H9 (cell line): ENCODE measurements around the gene PRKCA. TPM values are rescaled to one million over a fixed set of nuclear protein-coding genes. Genes with fewer than 3 reads are reported as not detected.

Experiments used
- DNase-seq: peaks from one replicate; pipeline ENCODE4 v3.0.0-alpha.2; 2017
- H2AFZ ChIP-seq: one replicate; pipeline ENCODE4 v1.6.1; 2013; ENCODE audit warnings: mild to moderate bottlenecking, low read length, control low read depth, moderate library complexity
- H2AK5ac ChIP-seq: 2 replicates; pipeline ENCODE4 v1.6.1; 2013; ENCODE audit warnings: low read length, control low read depth, mixed read lengths; ENCODE audit not compliant: insufficient read length
- H2BK120ac ChIP-seq: one replicate; pipeline ENCODE4 v1.6.1; 2013; ENCODE audit warnings: low read depth, mild to moderate bottlenecking, low read length, control low read depth, inconsistent platforms; ENCODE audit not compliant: poor library complexity, severe bottlenecking
- H2BK12ac ChIP-seq: 2 replicates; pipeline ENCODE4 v1.6.1; 2013; ENCODE audit warnings: low read length, control low read depth, mixed read lengths, low read depth; ENCODE audit not compliant: insufficient read length
- H2BK15ac ChIP-seq: 2 replicates; pipeline ENCODE4 v1.6.1; 2013; ENCODE audit warnings: low read depth, low read length, control low read depth
- H2BK20ac ChIP-seq: one replicate; pipeline ENCODE4 v1.6.1; 2013; ENCODE audit warnings: low read depth, mild to moderate bottlenecking, low read length, control low read depth, inconsistent platforms; ENCODE audit not compliant: poor library complexity, severe bottlenecking
- H2BK5ac ChIP-seq: 2 replicates; pipeline ENCODE4 v1.6.1; 2013; ENCODE audit warnings: low read length, control low read depth, mixed read lengths; ENCODE audit not compliant: insufficient read length
- H3K14ac ChIP-seq: 2 replicates; pipeline ENCODE4 v1.6.1; 2013; ENCODE audit warnings: low read length, control low read depth; ENCODE audit not compliant: insufficient read depth
- H3K18ac ChIP-seq: 2 replicates; pipeline ENCODE4 v1.6.1; 2013; ENCODE audit warnings: low read depth, mild to moderate bottlenecking, mixed read lengths, low read length, control low read depth; ENCODE audit not compliant: insufficient read length
- H3K23ac ChIP-seq: 2 replicates; pipeline ENCODE4 v1.6.1; 2013; ENCODE audit warnings: low read length, control low read depth, mixed read lengths, low read depth; ENCODE audit not compliant: insufficient read length
- H3K23me2 ChIP-seq: 2 replicates; pipeline ENCODE4 v1.6.1; 2013; ENCODE audit warnings: low read depth, mild to moderate bottlenecking, mixed read lengths, low read length, control low read depth; ENCODE audit not compliant: insufficient read length, poor library complexity, severe bottlenecking
- H3K27ac ChIP-seq: 2 replicates; pipeline ENCODE4 v1.5.1; 2013; ENCODE audit warnings: low read length, control low read depth, mixed read lengths, low read depth; ENCODE audit not compliant: insufficient read length
- H3K27me3 ChIP-seq: 2 replicates; pipeline ENCODE4 v1.6.1; 2013; ENCODE audit warnings: low read length, control low read depth, inconsistent platforms; ENCODE audit not compliant: insufficient read depth
- H3K4ac ChIP-seq: 2 replicates; pipeline ENCODE4 v1.6.1; 2013; ENCODE audit warnings: low read depth, mild to moderate bottlenecking, control low read depth, inconsistent platforms, low read length, moderate library complexity
- H3K4me1 ChIP-seq: 2 replicates; pipeline ENCODE4 v1.6.1; 2013; ENCODE audit warnings: low read length, control low read depth, inconsistent platforms; ENCODE audit not compliant: insufficient read depth
- H3K4me2 ChIP-seq: 2 replicates; pipeline ENCODE4 v1.6.1; 2013; ENCODE audit warnings: low read length, control low read depth, mixed read lengths; ENCODE audit not compliant: insufficient read length, insufficient read depth
- H3K56ac ChIP-seq: 2 replicates; pipeline ENCODE4 v1.6.1; 2013; ENCODE audit warnings: low read depth, mild to moderate bottlenecking, mixed read lengths, low read length, control low read depth; ENCODE audit not compliant: insufficient read length
- H3K79me1 ChIP-seq: 2 replicates; pipeline ENCODE4 v1.6.1; 2013; ENCODE audit warnings: low read depth, mild to moderate bottlenecking, moderate library complexity, low read length, control low read depth, inconsistent platforms; ENCODE audit not compliant: insufficient read depth, poor library complexity, severe bottlenecking
- H3K79me2 ChIP-seq: 2 replicates; pipeline ENCODE4 v1.6.1; 2013; ENCODE audit warnings: low read length, control low read depth, inconsistent platforms; ENCODE audit not compliant: insufficient read depth
- H3K9ac ChIP-seq: 2 replicates; pipeline ENCODE4 v1.6.1; 2013; ENCODE audit warnings: low read length, control low read depth, mixed read lengths; ENCODE audit not compliant: insufficient read length; ENCODE audit errors: extremely low read depth
- H3K9me3 ChIP-seq: one replicate; pipeline ENCODE4 v1.6.1; 2013; ENCODE audit warnings: low read depth, low read length, inconsistent platforms; ENCODE audit not compliant: control insufficient read depth
- H3T11ph ChIP-seq: one replicate; pipeline ENCODE4 v1.6.1; 2013; ENCODE audit warnings: mild to moderate bottlenecking, low read length, control low read depth, inconsistent platforms
- H4K20me1 ChIP-seq: one replicate; pipeline ENCODE4 v1.6.1; 2013; ENCODE audit not compliant: control insufficient read depth, insufficient read length, insufficient read depth
- H4K5ac ChIP-seq: 2 replicates; pipeline ENCODE4 v1.6.1; 2013; ENCODE audit warnings: low read depth, mild to moderate bottlenecking, mixed read lengths, low read length, control low read depth; ENCODE audit not compliant: insufficient read length
- H4K8ac ChIP-seq: replicated peaks from 2 replicates; pipeline ENCODE4 v1.6.1; 2013; ENCODE audit warnings: low read length, control low read depth, mixed read lengths, low read depth; ENCODE audit not compliant: insufficient read length
- H4K91ac ChIP-seq: 2 replicates; pipeline ENCODE4 v1.6.1; 2013; ENCODE audit warnings: low read depth, mild to moderate bottlenecking, moderate library complexity, mixed read lengths, low read length, control low read depth; ENCODE audit not compliant: insufficient read length
- H3K27ac Mint-ChIP-seq, 3 experiments: 2 replicates in 2 of 3; 3 replicates in 1 of 3; pipeline ENCODE4 v1.8.0; 2020 to 2021; ENCODE audit warnings: mixed read lengths in 3 of 3, mild to moderate bottlenecking in 1 of 3, moderate library complexity in 1 of 3
- H3K27me3 Mint-ChIP-seq: 2 replicates; pipeline ENCODE4 v1.8.0; 2021; ENCODE audit warnings: low read depth, mild to moderate bottlenecking, moderate library complexity, mixed read lengths
- H3K36me3 Mint-ChIP-seq, 3 experiments: 2 replicates in 2 of 3; 3 replicates in 1 of 3; pipeline ENCODE4 v1.8.0; 2020 to 2021; ENCODE audit warnings: low read depth in 3 of 3, mixed read lengths in 3 of 3; ENCODE audit not compliant: insufficient read depth in 1 of 3
- H3K4me1 Mint-ChIP-seq, 2 experiments: 2 replicates each; pipeline ENCODE4 v1.8.0; 2020; ENCODE audit warnings: mixed read lengths in 2 of 2
- H3K4me3 Mint-ChIP-seq, 2 experiments: 2 replicates in 1 of 2; 3 replicates in 1 of 2; pipeline ENCODE4 v1.8.0; 2020 to 2021; ENCODE audit warnings: mild to moderate bottlenecking in 2 of 2, mixed read lengths in 2 of 2, moderate library complexity in 1 of 2
- H3K9me3 Mint-ChIP-seq, 2 experiments: 2 replicates in 1 of 2; 3 replicates in 1 of 2; pipeline ENCODE4 v1.8.0; 2020; ENCODE audit warnings: mild to moderate bottlenecking in 2 of 2, mixed read lengths in 2 of 2, moderate library complexity in 1 of 2
- WGBS: extraction: QIAGEN DNeasy Blood & Tissue Kit; methylation state at CpG from one replicate; pipeline ENCODE4 v1.1.7; 2013; ENCODE audit warnings: missing lambda C conversion rate, low lambda C conversion rate, mixed read lengths; ENCODE audit not compliant: insufficient read length; ENCODE audit errors: extremely low coverage; 5-methylcytosine and 5-hydroxymethylcytosine counted together
- total RNA-seq: library from RNA; stranded (reverse); gene quantifications from 2 replicates; pipeline ENCODE4 v1.2.1, GENCODE V29; 2021
- TF ChIP-seq, protein P1 (sequence below): fragments of 200-600 bp; sonication (generic); conservative IDR thresholded peaks from 3 replicates; pipeline ENCODE4 v1.8.0; 2021; ENCODE audit warnings: antibody characterized with exemption, mild to moderate bottlenecking

The PRKCA gene
- total RNA-seq, 1 experiment from 2014 or later: 10.5 TPM

DNA sequence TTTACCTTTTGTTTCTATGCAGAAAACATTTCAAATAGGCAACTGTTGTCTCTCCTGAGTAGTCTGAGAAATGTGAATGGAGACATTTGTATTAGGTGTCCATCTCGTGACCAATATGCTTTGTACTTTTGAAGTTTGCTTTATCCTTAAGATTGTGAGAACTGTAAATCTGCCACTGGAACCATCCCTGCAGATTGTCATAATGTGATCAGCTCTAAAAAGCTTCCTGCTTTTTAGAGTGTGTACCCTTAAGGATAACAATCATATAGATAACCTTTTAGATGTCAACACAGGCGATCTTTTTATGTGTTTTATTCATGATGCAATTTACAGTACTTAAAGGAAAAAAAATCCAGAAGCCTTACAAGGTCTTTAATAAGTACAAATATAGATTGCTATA is 63.5 kb downstream of the PRKCA start:
- H2BK120ac ChIP-seq: no peak overlapping the region
- H3K4ac ChIP-seq: no peak overlapping the region
- no peaks in the 10 kb centered on the region for H3K27me3 Mint-ChIP-seq
- H4K20me1 ChIP-seq: no peaks in the 10 kb centered on the region
- H3K79me1 ChIP-seq: no peaks in the 10 kb centered on the region
- no peak overlapping the region for H4K8ac ChIP-seq
- H3K4me1 ChIP-seq: 0 out of 2 replicates have a peak, but pooled peaks cover 3% of the 10 kb centered on the region
- H3K4me3 Mint-ChIP-seq: no peak overlapping the region
- H3K9me3 Mint-ChIP-seq: no peaks in the 10 kb centered on the region
- H3K4me2 ChIP-seq: no peak overlapping the region
- H3K18ac ChIP-seq: no peak overlapping the region
- no peak overlapping the region for H4K91ac ChIP-seq
- peaks cover 32 to 36% of the 10 kb centered on the region in 2 experiments for H3K4me1 Mint-ChIP-seq
- no peak overlapping the region for H3K27ac ChIP-seq
- H2BK5ac ChIP-seq: no peak overlapping the region
- TF ChIP-seq, protein P1, sequence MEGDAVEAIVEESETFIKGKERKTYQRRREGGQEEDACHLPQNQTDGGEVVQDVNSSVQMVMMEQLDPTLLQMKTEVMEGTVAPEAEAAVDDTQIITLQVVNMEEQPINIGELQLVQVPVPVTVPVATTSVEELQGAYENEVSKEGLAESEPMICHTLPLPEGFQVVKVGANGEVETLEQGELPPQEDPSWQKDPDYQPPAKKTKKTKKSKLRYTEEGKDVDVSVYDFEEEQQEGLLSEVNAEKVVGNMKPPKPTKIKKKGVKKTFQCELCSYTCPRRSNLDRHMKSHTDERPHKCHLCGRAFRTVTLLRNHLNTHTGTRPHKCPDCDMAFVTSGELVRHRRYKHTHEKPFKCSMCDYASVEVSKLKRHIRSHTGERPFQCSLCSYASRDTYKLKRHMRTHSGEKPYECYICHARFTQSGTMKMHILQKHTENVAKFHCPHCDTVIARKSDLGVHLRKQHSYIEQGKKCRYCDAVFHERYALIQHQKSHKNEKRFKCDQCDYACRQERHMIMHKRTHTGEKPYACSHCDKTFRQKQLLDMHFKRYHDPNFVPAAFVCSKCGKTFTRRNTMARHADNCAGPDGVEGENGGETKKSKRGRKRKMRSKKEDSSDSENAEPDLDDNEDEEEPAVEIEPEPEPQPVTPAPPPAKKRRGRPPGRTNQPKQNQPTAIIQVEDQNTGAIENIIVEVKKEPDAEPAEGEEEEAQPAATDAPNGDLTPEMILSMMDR: no peak
- WGBS: no CpG with 5 or more reads among the region's 2 CpGs
- H3K27me3 ChIP-seq: no peaks in the 10 kb centered on the region
- no peaks in the 10 kb centered on the region for H3K36me3 Mint-ChIP-seq
- H4K5ac ChIP-seq: no peak overlapping the region
- H3T11ph ChIP-seq: no peak overlapping the region
- H2BK12ac ChIP-seq: no peak overlapping the region
- no peak overlapping the region for H2AK5ac ChIP-seq
- no peak overlapping the region for H3K56ac ChIP-seq
- no peak overlapping the region for H3K27ac Mint-ChIP-seq
- H3K9me3 ChIP-seq: no peaks in the 10 kb centered on the region
- no peak overlapping the region for H2BK20ac ChIP-seq
- no peaks in the 10 kb centered on the region; the same call in 1 of the 2 replicates for H3K79me2 ChIP-seq
- no peak overlapping the region for H2BK15ac ChIP-seq
- H3K23me2 ChIP-seq: no peaks in the 10 kb centered on the region
- no peak overlapping the region for H3K23ac ChIP-seq
- no peak overlapping the region for H3K14ac ChIP-seq
- H3K9ac ChIP-seq: no peak overlapping the region
- no peak for DNase-seq
- H2AFZ ChIP-seq: no peak overlapping the region
